ENCODE results near the gene UBXN2A.
"Not testable (repeated sequence)": the region's sequence is repeated elsewhere in the genome, so short reads cannot be mapped to it uniquely, and the experiment has no call there.

UBXN2A gene

DNA sequence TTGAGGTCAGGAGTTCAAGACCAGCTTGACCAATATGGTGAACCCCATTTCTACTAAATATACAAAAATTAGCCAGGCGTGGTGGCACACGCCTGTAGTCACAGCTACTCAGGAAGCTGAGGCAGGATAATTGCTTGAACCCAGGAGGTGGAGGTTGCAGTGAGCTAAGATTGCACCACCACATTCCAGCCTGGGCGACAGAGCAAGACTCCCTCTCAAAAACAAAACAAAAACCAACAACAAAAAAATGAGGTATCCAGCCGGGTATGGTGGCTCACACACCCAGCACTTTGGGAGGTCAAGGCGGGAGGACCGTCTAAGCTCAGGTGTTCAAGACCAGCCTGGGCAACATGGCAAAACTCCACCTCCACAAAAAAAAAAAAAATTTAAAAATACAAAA is 74.6 kb downstream of the UBXN2A start:
- DNase-seq = not testable (repeated sequence)

DNA sequence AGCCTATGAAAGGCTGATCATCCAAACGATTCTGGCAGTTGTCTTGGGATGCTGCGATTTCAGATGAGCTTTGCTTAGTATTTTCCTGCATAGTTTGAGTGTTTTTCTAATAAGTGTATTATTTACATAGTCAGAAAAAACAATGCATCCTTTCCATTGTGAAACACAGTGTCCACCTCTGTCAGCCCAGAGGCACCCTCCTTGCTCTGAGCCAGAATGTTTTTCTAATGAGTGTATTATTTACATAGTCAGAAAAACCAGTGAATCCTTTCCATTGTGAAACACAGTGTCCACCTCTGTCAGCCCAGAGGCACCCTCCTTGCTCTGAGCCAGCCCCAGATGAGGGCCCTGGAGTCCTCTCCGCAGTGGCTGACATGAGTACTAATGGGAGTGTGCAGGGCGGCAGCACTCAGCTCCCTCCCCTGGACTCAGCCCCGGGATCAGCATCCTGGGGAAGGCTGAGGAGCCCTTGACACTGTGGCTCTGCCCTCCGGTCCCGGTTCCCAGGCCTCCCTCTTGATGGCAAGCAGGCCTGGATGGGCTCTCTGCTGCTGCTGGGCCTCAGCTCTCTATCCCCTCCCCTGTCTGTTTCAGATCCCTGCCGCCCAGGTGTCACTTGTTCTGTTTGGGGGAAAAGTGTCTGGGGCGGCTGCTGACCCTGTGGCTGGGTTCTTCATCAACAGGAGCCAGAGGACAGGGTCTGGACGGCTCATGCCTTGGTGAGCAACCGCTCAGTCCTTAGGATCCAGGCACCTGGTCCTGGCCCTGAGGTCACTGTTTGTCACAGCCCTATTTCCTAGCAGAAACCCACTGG is 75.5 kb downstream of the UBXN2A start:
- DNase-seq = no peak

DNA sequence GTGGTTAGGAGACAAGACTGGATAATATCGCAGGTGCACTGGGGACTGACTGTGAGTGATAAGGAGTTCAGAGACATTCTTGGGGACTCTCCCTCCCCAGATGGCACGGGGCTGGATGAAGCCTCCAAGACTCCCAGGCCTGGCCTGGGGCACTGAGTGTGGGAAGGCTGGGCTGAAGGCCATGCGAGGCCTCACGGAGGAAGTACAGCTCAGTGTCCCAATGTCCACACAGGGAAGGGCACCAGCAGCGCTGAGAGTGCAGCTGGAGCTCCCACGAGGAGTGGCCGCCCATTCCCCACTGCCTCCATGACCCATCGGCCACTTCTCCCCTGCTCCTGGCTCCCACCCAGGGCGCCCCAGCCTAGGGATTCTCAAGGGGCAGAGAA is 76.1 kb downstream of the UBXN2A start:
- DNase-seq = no peak

DNA sequence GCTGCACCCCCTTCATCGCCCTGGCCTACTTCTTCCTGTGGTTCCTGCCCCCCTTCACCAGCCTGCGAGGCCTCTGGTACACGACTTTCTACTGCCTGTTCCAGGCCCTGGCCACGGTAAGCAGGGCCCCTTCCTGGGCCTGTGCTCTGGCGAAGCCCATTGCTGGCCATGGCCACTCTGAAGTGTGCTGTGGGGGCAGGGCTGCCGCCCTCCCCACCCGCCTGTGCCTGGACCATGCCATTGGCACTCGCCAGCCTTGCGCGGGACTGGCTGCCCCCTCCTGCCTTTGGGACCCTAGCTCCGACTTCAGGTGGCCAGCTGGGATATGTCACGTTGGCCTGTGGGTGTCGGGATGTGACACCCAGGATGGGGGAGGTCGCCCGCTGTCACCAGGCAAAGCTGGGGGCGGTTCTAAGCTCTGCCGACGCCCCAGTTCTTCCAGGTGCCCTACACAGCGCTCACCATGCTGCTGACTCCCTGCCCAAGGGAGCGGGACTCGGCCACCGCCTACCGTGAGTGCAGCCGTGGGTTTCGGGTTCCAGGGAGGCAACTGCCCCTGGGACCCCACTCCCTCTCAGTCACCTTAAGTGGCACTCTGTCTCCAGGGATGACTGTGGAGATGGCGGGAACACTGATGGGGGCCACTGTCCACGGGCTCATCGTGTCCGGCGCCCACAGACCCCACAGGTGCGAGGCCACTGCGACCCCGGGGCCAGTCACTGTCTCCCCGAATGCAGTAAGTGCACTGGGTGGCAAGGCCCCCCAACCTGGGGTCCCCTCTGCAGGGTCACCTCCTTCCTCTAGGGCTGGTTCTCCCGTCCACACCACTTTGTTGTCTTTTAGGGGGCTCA is 76.8 kb downstream of the UBXN2A start:
- DNase-seq = no peak

DNA sequence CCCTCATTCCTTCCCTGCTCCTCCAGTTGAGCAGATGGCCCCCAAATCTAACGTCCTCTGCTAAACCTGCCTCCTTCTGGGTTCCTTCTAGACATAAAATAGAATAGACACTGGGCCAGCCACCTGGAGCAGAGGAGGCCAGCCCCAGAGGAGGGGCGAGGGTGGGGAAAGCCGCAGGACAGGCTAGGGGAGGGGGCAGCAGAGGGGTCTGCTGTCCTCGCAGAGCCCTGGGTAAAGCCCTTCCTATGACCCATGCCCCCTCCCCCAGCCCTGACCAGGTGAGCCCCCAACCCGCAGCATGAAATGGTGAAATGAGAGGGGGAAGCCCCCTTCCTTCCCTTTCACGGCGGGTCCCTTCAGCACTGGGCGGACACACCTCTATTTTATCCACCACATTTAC is 77.4 kb downstream of the UBXN2A start:
- no peak for DNase-seq

DNA sequence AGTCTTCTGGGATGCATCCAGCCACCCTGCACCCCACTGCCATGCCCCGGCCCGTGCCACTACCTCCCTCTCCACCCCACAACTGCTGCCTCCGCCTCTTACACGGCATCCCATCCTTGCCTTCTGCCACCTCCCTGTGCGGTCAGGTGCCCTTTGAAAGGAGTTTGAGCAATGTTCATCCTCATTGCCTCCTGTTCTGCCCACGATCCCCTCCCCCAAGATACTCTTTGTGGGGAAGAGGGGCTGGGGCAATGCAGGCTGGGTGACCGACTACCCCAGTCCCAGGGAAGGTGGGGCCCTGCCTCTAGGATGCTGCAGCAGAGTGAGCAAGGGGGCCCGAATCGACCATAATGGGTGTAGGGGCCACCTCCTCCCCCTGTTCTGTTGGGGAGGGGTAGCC is 78.0 kb downstream of the UBXN2A start:
- no peak for DNase-seq

DNA sequence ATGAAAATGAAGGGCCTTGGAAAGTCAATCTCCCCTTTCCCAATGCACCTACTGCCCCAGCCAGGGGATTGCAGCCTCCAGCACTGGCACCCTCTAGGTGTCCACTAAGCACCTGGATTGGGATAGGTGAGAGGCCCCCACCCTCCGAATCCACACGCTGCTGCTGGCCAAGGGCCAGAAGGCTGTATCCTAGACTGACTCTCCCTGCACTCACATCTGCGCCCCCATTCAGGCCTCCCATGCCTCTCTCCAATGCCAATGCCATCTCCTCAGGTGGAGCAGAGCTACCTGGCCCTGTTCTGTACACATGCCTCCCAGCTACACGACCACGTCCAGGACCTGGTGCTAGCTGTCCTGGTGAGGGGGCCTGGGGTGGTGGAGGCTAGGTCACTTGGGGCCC is 79.5 kb downstream of the UBXN2A start:
- no peak for DNase-seq

DNA sequence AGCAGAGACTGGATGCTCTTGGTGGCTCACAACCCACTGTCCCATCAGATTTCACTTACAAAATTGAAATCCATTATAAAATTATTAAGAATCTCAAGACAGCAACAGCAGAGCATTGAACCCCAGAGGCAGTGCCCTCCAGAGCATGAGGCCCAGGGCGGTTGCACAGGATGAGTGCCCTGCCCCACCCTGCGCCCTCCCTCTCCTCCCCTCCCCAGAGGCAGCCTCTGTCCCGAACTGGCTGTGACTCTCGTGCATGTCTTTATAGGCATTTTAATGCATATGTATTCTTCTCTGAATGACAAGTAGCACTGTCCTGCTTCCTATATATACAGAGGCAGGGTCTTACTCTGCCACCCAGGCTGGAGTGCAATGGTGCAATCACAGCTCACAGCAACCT is 80.0 kb downstream of the UBXN2A start:
- no peak for DNase-seq

DNA sequence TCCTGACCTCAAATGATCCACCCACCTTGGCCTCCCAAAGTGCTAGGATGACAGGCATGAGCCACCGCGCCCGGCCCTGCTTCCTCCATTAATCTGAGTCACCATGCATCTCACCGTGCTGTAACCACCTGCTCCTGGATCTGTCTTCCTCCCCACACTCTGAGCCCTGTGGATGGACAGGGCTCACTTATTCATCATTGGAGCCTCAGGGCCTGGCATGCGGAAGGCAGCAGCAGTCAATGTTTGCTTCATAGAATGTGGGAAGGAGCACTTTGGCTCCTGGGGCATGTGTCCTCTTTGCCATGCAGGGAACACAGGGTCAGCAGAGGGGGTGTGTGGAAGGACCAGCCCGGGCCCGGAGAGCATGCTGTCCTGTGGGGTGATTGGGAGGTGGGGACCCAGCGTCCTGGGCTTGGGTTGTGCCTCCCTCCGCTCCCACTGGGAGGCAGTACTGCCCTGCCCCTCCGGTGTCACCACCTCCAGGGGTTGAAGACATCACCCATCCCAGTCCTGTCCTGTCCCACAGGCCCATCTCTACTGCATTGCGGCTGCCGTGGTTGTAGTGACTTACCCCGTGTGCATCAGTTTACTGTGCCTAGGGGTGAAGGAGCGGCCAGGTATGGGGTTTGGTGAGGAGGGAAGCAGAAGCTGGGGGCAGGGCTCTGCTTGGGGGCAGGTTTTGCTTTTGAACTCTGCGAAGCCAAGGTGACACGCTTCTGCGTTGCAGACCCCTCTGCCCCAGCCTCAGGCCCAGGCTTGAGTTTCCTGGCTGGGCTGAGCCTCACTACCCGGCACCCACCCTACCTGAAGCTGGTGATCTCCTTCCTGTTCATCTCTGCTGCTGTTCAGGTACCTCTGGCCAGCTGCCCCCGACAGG is 81.1 kb downstream of the UBXN2A start:
- DNase-seq = no peak

DNA sequence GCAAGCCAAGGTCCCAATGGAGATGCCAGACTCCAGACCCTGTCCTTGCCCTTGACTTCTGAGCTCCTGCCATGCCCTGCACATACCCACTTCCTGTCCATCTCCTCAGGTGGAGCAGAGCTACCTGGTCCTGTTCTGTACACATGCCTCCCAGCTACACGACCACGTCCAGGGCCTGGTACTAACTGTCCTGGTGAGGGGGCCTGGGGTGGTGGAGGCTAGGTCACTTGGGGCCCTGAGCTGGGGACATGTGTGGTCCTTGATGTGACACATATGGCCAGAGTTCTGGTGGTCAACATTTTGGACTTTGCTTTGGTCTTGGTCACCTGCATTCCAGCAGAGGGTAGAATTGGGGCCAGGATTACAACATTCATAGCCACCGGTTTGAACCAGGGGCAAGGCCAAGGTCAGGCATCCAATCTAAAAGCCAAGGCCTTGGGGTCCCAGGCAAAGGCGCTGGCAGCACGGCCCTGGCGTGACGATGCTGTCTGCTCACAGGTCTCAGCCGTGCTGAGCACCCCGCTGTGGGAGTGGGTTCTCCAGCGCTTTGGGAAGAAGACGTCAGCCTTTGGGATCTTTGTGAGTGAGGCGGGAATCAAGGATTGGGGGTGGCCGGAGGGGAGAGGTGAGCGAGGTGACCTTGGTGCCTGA is 82.2 kb downstream of the UBXN2A start:
- no peak for DNase-seq

DNA sequence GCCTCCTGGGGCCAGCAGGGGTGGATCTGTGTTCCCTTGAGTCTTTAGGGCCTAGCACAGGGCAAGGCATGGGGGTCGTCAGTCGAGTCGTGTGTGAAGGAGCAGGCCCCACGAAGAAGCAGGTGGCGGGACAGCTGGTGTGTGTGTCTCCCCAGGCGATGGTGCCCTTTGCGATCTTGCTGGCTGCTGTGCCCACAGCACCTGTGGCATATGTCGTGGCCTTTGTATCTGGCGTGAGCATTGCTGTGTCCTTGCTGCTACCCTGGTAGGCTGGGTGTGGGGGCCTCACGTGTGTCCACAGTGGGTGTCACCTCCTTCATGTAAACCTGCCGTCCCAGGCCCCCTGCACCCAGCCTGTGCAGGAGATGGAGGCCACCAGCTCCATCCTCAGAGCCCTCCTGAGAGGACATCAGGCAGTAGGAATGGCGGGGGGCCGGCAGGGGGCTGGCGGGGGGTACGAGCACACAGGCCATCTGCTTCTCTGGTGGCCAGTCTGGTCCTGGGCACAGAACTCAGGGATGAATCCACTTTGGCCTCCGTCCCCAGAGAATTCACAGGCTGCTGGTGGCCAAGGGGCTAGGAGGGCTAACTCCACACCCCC is 82.8 kb downstream of the UBXN2A start:
- peak in 1 of 2 experiments; percentile 35 for DNase-seq

DNA sequence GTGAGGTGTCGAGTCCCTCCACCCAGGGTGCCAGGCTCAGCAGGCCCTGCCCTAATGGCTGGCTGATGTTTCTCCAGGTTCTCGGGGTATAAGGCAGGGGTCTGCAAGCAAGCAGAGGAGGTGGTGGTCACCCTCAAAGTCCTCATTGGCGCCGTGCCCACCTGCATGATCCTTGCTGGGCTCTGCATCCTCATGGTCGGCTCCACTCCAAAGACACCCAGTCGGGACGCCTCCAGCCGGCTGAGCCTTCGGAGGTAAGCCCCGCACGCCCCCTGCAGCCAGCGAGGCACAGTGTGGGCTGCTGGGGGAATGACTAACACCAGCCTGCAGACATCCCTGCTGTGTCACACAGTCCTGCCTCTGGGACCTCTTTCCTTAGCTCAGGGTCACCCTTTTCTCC is 83.8 kb downstream of the UBXN2A start:
- no peak for DNase-seq

DNA sequence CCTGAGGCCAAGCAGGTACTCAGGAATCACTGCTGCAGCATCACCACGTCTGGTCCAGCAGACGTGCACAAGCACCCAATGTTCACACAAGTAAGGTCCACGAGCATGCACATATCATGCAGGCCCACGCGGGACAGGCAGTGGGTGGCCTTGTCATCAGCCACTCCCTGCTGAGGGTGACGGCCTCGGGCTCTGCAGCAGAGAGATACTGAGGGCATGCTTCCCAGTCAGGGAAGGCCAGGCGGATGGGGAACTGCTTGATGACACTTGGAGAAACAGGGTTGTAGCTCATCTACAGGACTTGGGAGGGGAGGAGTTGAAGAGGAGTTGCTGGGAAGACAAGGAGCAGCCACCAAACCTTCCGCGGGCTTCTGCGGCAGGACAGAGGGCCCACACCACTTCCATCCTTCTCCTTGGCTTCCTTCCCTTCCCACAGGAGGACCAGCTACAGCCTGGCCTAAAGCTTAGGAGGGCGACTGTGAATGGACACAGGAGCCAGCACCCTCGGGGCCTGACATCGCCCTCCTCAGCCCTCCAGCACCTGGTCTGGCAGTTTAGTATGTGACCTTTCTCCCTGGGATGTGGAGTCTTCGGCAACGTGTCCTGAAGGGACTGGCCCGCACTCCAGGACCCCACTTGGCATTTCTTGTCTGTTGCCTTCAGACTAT is 84.9 kb downstream of the UBXN2A start:
- no peak for DNase-seq

DNA sequence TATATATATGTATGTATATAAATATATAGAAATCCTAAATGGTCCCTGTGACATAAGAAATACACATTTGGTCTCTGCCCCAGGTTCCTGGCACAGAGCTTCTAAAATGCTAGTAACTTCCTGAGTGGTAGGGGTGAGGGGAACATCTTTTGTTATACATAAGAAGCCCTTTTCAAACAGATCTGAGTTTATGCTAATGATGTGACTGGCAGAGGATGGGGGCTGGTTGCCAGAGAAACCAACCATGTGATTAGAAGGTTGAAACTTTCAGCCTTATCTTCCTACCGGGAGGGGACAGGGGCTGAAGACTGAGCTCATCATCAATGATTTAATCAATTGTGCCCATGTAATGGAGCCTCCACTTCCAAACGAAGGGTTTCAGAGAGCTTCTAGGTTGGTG is 86.0 kb downstream of the UBXN2A start:
- DNase-seq = no peak

DNA sequence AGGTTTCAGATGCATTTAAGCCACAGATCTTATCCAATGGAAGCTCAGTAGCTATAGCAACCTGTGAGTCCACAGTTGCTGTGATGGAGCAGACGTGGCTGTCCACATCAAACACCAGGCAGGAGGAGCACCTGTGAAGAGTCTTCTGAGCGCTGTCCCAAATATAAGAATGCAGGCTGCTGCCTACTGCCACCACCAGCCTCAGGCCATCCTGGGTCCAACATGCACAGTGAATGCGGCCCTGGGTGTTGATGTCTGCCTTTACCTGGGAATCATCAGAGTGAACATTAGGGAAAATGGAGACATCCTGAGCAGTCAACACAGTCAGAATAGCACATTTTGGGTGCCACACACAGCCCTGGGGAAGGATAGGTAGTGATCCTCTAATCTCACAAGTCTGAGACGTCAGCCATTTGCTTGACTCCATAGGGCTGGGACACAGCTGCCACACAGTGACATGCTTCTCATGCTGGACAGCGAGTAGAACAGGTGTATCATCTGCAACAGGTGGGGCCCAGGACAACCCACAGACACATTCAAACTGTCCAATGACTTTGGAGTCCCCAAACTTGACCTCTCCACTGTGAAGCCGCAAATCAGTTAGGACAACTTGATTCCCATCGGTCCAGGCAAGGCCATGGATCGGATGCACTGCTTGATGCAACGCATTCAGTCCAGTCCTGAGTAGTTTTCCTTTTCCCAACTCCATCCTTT is 98.7 kb downstream of the UBXN2A start:
- no peak for DNase-seq

DNA sequence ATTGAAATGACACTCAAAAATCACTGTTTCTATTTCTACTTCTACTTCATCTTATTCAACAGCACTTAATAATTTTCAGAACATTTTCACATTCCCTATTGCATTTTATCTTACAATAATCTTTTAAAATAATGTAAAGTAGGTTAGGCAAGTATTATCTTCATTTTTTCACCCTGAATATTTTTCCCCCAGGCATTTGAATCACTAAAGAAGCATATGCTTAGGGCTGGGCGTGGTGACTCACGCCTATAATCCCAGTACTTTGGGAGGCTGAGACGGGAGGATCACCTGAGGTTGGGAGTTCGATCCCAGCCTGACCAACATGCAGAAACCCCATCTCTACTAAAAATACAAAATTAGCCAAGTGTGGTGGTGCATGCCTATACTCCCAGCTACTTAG is 100.2 kb downstream of the UBXN2A start:
- DNase-seq = no peak

DNA sequence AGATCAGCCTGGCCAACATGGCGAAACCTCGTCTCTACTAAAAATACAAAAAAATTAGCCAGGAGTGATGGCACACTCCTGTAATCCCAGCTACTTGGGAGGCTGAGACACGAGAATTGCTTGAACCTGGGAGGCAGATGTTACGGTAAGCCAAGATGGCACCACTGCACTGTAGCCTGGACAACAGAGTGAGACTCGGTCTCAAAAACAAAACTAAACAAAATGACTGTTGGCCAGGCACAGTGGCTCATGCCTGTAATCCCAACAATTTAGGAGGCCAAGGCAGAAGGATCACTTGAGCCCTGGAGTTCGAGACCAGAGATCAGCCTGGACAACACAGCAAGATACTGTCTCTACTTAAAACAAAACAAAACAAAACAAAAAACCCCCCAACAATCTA is 102.9 kb downstream of the UBXN2A start:
- not testable (repeated sequence) for DNase-seq

DNA sequence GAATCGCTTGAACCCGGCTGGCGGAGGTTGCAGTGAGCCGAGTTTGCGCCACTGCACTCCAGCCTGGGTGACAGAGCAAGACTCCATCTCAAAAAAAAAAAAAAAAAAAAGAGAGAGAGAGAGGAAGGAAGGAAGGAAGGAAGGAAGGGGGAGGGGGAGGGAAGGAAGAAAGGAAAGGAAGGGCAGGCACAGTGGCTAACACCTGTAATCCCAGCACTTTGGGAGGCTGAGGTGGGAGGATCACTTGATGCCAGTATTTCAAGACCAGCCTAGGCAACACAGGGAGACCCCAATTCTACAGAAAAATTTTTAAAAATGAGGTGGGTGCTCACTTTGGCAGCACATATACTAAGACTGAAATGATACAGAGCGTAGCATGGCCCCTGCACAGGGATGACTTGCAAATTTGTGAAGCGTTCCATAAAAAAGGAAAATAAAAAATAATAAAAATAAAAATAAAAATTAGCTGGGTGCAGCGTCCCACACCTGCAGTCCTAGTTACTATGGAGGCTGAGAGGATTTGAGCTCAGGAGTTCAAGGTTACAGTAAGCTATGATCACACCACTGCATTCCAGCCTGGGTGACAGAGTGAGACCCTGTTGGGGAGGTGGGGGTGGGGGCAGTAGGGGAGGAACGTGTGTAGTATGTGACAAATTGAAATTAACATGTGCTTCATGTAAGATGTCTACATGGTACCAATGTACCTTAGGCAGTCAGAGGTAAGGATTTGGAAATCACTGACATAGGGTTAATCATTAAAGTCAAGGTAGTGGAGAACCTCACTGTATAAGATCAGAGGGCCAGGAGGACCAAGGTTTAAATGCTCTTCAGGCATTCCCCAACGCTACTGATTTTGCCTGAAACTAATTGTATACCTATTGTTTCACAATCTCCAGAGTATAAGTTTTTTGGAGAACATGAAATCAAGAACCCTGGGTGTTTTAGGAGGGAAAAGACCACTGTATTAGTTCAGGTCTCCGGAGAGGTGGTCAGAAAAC is 105.5 kb downstream of the UBXN2A start:
- DNase-seq = no peak

DNA sequence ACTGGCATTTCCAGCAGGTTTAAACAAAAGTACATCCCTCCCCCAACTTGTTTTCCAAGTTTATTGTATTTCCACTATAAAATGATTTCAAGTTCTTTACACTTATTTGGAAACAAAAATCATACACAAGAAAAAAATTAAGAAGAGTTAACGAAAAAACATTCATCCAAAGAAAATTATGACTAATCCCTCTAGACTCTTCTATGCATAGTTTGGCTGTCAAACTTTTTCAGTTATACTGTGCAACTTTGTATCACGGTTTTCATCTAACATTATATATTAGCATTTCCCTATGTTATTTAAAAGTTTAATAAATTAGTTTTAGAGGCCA is 106.3 kb downstream of the UBXN2A start:
- no peak for DNase-seq

Data from NCI-H524 (cell line).